ENCODE results near the gene ATF4.

Gene ATF4

GRCh38 chr22:39528080-39528661 is 7.8 kb downstream of the ATF4 start:
- peak; percentile 39 for DNase-seq (ENCODE audit: low spot score)

- DNase-seq (ENCODE audit: low spot score) = peak; percentile 90
Observed at GRCh38 chr22:39528681-39529486, 8.5 kb downstream of the ATF4 start.

GRCh38 chr22:39529487-39529851 is 9.1 kb downstream of the ATF4 start:
- no peak for DNase-seq (ENCODE audit: low spot score)

GRCh38 chr22:39530116-39530515 is 9.8 kb downstream of the ATF4 start:
- DNase-seq (ENCODE audit: low spot score) = no peak

- DNase-seq (ENCODE audit: low spot score) = peak; percentile 71
Observed at GRCh38 chr22:39530692-39531331, 10.4 kb downstream of the ATF4 start.

GRCh38 chr22:39532215-39533073 is 12.1 kb downstream of the ATF4 start, which contains the start of gene RPS19BP1:
Gene RPS19BP1, minus strand, starts transcription at chr22:39532748. Its CDS starts 10 bp downstream, at chr22:39532738.
- DNase-seq (ENCODE audit: low spot score) = peak; percentile 100

- no peak for DNase-seq (ENCODE audit: low spot score)
Observed at GRCh38 chr22:39534092-39534506, 13.7 kb downstream of the ATF4 start.

GRCh38 chr22:39534591-39535356 is 14.4 kb downstream of the ATF4 start:
- DNase-seq (ENCODE audit: low spot score) = peak; percentile 79

- DNase-seq (ENCODE audit: low spot score) = no peak
Observed at GRCh38 chr22:39535357-39535725, 15.0 kb downstream of the ATF4 start.

GRCh38 chr22:39535831-39536449 is 15.6 kb downstream of the ATF4 start:
- DNase-seq (ENCODE audit: low spot score) = no peak

- DNase-seq (ENCODE audit: low spot score) = no peak
Observed at GRCh38 chr22:39536711-39537110, 16.3 kb downstream of the ATF4 start.

GRCh38 chr22:39537975-39538374 is 17.6 kb downstream of the ATF4 start:
- no peak for DNase-seq (ENCODE audit: low spot score)

GRCh38 chr22:39543095-39543494 is 22.7 kb downstream of the ATF4 start:
- no peak for DNase-seq (ENCODE audit: low spot score)

GRCh38 chr22:39545386-39546365 is 25.3 kb downstream of the ATF4 start:
- no peak for DNase-seq (ENCODE audit: low spot score)

- DNase-seq (ENCODE audit: low spot score) = no peak
Observed at GRCh38 chr22:39546889-39547586, 26.7 kb downstream of the ATF4 start.

- DNase-seq (ENCODE audit: low spot score) = no peak
Observed at GRCh38 chr22:39547587-39547947, 27.2 kb downstream of the ATF4 start.

- no peak for DNase-seq (ENCODE audit: low spot score)
Observed at GRCh38 chr22:39553429-39553828, 33.1 kb downstream of the ATF4 start.

- no peak for DNase-seq (ENCODE audit: low spot score)
Observed at GRCh38 chr22:39554151-39554550, 33.8 kb downstream of the ATF4 start.

Measured in SK-N-DZ (cell line).